ENCODE data around the gene FAM117A. TPM values are rescaled to one million over a fixed set of nuclear protein-coding genes. Genes with fewer than 3 reads are reported as not detected.

The FAM117A gene
- total and polyA plus RNA-seq, 2 of the 8 experiments (the other 6 are each of a cell fraction or from before 2014, with no cell fraction given) = 28.4 to 45.7 TPM

DNA sequence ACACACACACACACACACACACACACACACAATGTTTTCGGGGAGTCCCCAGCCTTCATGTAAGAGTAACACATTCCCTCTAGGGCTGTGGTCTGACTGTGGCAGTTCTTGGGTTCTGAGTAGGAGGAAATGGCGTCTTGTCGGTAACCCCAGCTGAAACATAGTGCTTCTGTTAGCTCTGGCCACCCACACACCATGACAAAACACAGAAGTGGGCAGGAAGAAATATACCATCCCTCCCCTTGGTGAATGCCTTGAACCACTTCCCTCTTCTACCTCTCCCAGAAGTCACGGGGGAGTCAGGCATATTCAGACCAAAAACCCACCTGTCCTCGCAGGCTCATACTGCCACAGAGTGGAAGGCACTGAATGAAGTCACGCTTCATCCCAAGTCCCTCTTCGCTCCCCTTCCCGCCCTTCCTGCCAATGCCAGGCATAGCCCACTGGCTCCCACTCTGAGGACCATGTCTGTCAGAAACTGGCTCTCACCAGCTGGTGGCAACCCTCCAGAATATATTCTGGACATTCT lies 67.6 kb downstream of the FAM117A start:
- FAIRE-seq (no peak), DNase-seq (ENCODE audit: low read depth in 1 of 2, low spot score in 2 of 2) (no peak)
- Histone ChIP-seq H2BK20ac (ENCODE audit: low read length) (no peak overlapping the region), H3K14ac (ENCODE audit: insufficient read length) (no peak overlapping the region), H4K91ac (replicated peaks; ENCODE audit: insufficient read length, low read length) (no peak overlapping the region), H3K4ac (replicated peaks; ENCODE audit: insufficient read length, low read depth, low read length) (no peak overlapping the region), H2BK15ac (ENCODE audit: low read length) (no peak overlapping the region), H3K23ac (ENCODE audit: insufficient read length) (no peak overlapping the region), H3K18ac (ENCODE audit: extremely low read depth, low read length) (no peak overlapping the region), H3K79me2 (ENCODE audit: control insufficient read depth in 1 of 2, insufficient read depth in 2 of 2, low read length in 2 of 2) (no peaks in the 10 kb centered on the region), H2AFZ (ENCODE audit: low read length) (no peak overlapping the region), H2BK120ac (replicated peaks; ENCODE audit: low read depth, low read length) (no peak overlapping the region), H3K4me2 (ENCODE audit: insufficient read depth in 1 of 2, low read depth in 2 of 2, low read length in 2 of 2) (no peak overlapping the region), H3K36me3 (ENCODE audit: control insufficient read depth in 2 of 4, insufficient read depth in 4 of 4, low read length in 3 of 4) (peaks cover 4 to 11% (median 9%) of the 10 kb centered on the region in 4 experiments; a peak in 5 of 8 replicates), H3K27me3 (replicated peaks in 1 of 4; ENCODE audit: control insufficient read depth in 3 of 4, extremely low read depth in 1 of 4, insufficient read depth in 3 of 4, low read length in 3 of 4) (no peaks in the 10 kb centered on the region; a peak in 1 of 7 replicates), H3K56ac (replicated peaks; ENCODE audit: insufficient read length, low read depth, low read length) (no peak overlapping the region), H4K5ac (ENCODE audit: insufficient read length, low read depth, low read length) (no peak overlapping the region), H2BK12ac (ENCODE audit: low read depth, low read length) (no peak overlapping the region), H2BK5ac (ENCODE audit: low read depth, low read length) (no peak overlapping the region), H3K9ac (replicated peaks in 1 of 4; ENCODE audit: extremely low read depth in 1 of 4, low read depth in 3 of 4, low read length in 3 of 4) (no peak overlapping the region), H3K4me1 (replicated peaks in 1 of 4; ENCODE audit: control insufficient read depth in 3 of 4, insufficient read depth in 4 of 4, low read length in 3 of 4) (peaks cover 0 to 2% (median under 1%) of the 10 kb centered on the region in 4 experiments; a peak in 4 of 7 replicates), H3K4me3 (ENCODE audit: extremely low read depth in 1 of 4, insufficient read depth in 2 of 4, low read depth in 3 of 4, low read length in 4 of 4) (no peak overlapping the region), H4K20me1 (replicated peaks in 1 of 2; ENCODE audit: control insufficient read depth in 1 of 2, insufficient read depth in 2 of 2, low read length in 2 of 2) (no peaks in the 10 kb centered on the region), H3K23me2 (ENCODE audit: low read depth, low read length) (no peaks in the 10 kb centered on the region), H4K8ac (ENCODE audit: extremely low read depth, insufficient read depth, low read length) (no peak overlapping the region), H2AK5ac (ENCODE audit: low read depth, low read length) (no peak overlapping the region), H3K9me3 (ENCODE audit: insufficient read depth in 2 of 2, low read depth in 1 of 2, low read length in 1 of 2) (no peaks in the 10 kb centered on the region), H3K79me1 (ENCODE audit: low read depth, low read length) (no peaks in the 10 kb centered on the region), H3K27ac (ENCODE audit: low read depth, low read length) (no peak overlapping the region)
- TF ChIP-seq TBP (IDR thresholded peaks at IDR 0.05; ENCODE audit: low read depth, low read length) (no peak), JUN (IDR thresholded peaks at IDR 0.05; ENCODE audit: low read depth, low read length) (no peak), SP4 (IDR thresholded peaks at IDR 0.05; ENCODE audit: low read length) (no peak), POLR2A (IDR thresholded peaks at IDR 0.05; ENCODE audit: control extremely low read depth in 1 of 2, low read depth in 2 of 2, low read length in 2 of 2) (no peak), POLR2AphosphoS5 (IDR thresholded peaks at IDR 0.05; ENCODE audit: low read depth, low read length) (no peak), SIN3A (conservative IDR thresholded peaks at IDR 0.05 in 1 of 2, IDR thresholded peaks at IDR 0.05 in 1 of 2; ENCODE audit: low read depth in 1 of 2, low read length in 2 of 2) (no peak), HDAC6 (IDR thresholded peaks at IDR 0.05; ENCODE audit: low read depth, low read length) (no peak), GTF2F1 (IDR thresholded peaks at IDR 0.05; ENCODE audit: borderline replicate concordance, low read depth, low read length) (no peak), SP1 (IDR thresholded peaks at IDR 0.05; ENCODE audit: low read depth, low read length) (no peak)
- TF ChIP-seq, protein P1, sequence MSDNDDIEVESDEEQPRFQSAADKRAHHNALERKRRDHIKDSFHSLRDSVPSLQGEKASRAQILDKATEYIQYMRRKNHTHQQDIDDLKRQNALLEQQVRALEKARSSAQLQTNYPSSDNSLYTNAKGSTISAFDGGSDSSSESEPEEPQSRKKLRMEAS (IDR thresholded peaks at IDR 0.05) = no peak
- ChIA-PET CTCF (ENCODE audit: partially characterized antibody) (interaction anchor here (0.6 to 19.2 kb wide), 33 partner anchors 8 to 288 kb away, joined by 3 to 310 read pairs (median 5); partner anchors contain the start of genes NXPH3 and SLC35B1), POLR2A (ENCODE audit: partially characterized antibody) (interaction anchor here (0.6 to 4.9 kb wide), 6 partner anchors 9 to 143 kb away, joined by 3 to 29 read pairs (median 3); partner anchors contain the start of gene SLC35B1)
- WGBS, 2 experiments (ENCODE audit: extremely low coverage in 1 of 2, insufficient coverage in 1 of 2, insufficient read length in 1 of 2, insufficient replicate concordance in 2 of 2, low coverage in 1 of 2, low lambda C conversion rate in 2 of 2, missing lambda C conversion rate in 1 of 2) = 90% methylated on average over 8 of the region's 8 CpGs; no CpG with 5 or more reads in 1 of the 2 experiments

Measured in H1 (cell line).